ENCODE data around the gene PXDN. TPM values are rescaled to one million over a fixed set of nuclear protein-coding genes. Genes with fewer than 3 reads are reported as not detected.

PXDN gene
- total and polyA plus RNA-seq, 2 of the 13 experiments (the other 11 are each of a cell fraction or from before 2014, with no cell fraction given) = not detected

DNA sequence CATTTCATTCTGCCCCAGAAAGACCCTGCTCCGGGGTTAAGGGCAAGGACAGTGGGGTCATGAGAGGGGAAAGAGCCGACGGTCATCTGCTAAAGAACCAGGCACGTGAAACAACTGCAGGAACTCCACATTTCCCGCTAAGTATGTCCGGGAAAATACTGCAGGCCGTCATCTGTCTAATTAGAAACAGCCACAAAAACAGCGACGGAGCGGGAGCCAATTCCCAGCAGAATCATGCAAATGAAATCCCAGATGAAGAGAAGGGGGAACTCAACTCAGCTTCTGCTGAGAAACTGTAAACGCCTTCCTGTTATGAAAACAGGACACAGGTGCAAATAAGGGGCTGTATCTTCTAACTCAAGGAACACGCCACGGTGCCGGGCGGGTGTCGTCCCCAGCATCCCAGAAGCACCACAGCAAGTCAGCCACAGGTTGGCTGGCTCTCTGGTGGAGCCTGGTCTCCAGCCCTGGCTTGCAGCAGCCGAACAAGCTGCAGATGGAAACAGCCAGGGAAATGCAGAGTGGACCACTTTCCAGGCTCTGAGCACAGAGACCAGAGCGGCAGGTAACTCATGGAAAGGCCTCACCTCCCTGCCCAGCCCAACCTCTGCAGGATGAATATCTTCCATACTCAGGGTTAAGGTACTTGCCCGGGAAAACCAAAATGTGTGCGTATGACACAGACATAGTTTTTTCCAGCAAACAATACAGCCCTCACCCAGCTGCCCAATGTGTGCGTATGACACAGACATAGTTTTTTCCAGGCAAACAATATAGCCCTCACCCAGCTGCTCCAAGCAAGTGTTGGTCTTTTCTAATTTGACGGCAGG, 28.9 kb downstream of the PXDN start:
- H3K79me2 ChIP-seq (ENCODE audit: insufficient read depth, low read length) = no peaks in the 10 kb centered on the region
- CTCF ChIA-PET (ENCODE audit: low intra/inter-chr PET ratio, low total read pairs) = no interaction called here
- in situ Hi-C loops (cut with HindIII; ENCODE audit: extremely low pct_ligation_motif_present, low pct_unique_long_range_greater_than_20kb) = no loop called here
- no peaks in the 10 kb centered on the region for H4K20me1 ChIP-seq (ENCODE audit: insufficient read depth, low read length)
- no peak overlapping the region for H3K27ac ChIP-seq (ENCODE audit: extremely low read length, insufficient read depth, low read length)
- no peak overlapping the region for H3K4me3 ChIP-seq (replicated peaks in 1 of 3; ENCODE audit: insufficient read depth in 1 of 3, low read depth in 2 of 3, low read length in 3 of 3)
- no peak overlapping the region for H3K4me2 ChIP-seq (ENCODE audit: low read depth, low read length)
- no peak for FAIRE-seq
- peaks cover 9 to 40% of the 10 kb centered on the region in 2 experiments; a peak in 4 of 5 replicates for H3K27me3 ChIP-seq (ENCODE audit: control insufficient read depth in 1 of 2, insufficient read depth in 2 of 2, low read length in 2 of 2)
- DNase-seq (ENCODE audit: low spot score) = no peak
- no peak overlapping the region for H2AFZ ChIP-seq (ENCODE audit: low read length)
- H3K9ac ChIP-seq (ENCODE audit: insufficient read depth, low read depth, low read length) = no peak overlapping the region
- ATAC-seq = no peak
- no peaks in the 10 kb centered on the region for H3K36me3 ChIP-seq (replicated peaks in 1 of 2; ENCODE audit: control insufficient read depth in 1 of 2, insufficient read depth in 2 of 2, low read length in 2 of 2)
- 37% methylated on average over 21 of the region's 22 CpGs for WGBS (ENCODE audit: low lambda C conversion rate)
- H3K4me1 ChIP-seq (ENCODE audit: insufficient read depth, low read length) = no peaks in the 10 kb centered on the region
- no peak for TF ChIP-seq JUNB (CRISPR knock-in tag; IDR thresholded peaks at IDR 0.05; ENCODE audit: borderline replicate concordance)
- TF ChIP-seq ZNF713 (CRISPR knock-in tag; IDR thresholded peaks at IDR 0.05) = no peak
- no peak for TF ChIP-seq ZNF281 (CRISPR knock-in tag; IDR thresholded peaks at IDR 0.05; ENCODE audit: borderline replicate concordance)
- TF ChIP-seq KMT2A (CRISPR knock-in tag; IDR thresholded peaks at IDR 0.05) = no peak
- no peak for TF ChIP-seq MXD4 (CRISPR knock-in tag; IDR thresholded peaks at IDR 0.05)
- TF ChIP-seq, protein P1, sequence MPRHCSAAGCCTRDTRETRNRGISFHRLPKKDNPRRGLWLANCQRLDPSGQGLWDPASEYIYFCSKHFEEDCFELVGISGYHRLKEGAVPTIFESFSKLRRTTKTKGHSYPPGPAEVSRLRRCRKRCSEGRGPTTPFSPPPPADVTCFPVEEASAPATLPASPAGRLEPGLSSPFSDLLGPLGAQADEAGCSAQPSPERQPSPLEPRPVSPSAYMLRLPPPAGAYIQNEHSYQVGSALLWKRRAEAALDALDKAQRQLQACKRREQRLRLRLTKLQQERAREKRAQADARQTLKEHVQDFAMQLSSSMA (CRISPR knock-in tag; IDR thresholded peaks at IDR 0.05) = no peak
- no peak for TF ChIP-seq ARID2 (CRISPR knock-in tag; IDR thresholded peaks at IDR 0.05; ENCODE audit: borderline replicate concordance)
- TF ChIP-seq UBTF (CRISPR knock-in tag; IDR thresholded peaks at IDR 0.05) = no peak
- TF ChIP-seq TERF1 (CRISPR knock-in tag; IDR thresholded peaks at IDR 0.05) = no peak
- no peak for TF ChIP-seq ZSCAN25 (CRISPR knock-in tag; IDR thresholded peaks at IDR 0.05)
- intact Hi-C loops (cut with micrococcal nuclease; ENCODE audit: unreplicated experiment) = no loop called here
- H3K9me3 ChIP-seq (ENCODE audit: low read length) = no peaks in the 10 kb centered on the region
- BruUV-seq (replicated peaks) = no TSS peak
- POLR2A ChIA-PET = no interaction called here
